GM23248 (cell line): ENCODE measurements around the gene PPP1R12A.

Experiments used
- EZH2 ChIP-seq: fragments of 200-600 bp; sonication (generic); IDR thresholded peaks from 2 replicates; pipeline ENCODE4 v1.6.1; 2018; ENCODE audit warnings: antibody characterized with exemption, mild to moderate bottlenecking; ENCODE audit not compliant: insufficient read depth, poor library complexity, severe bottlenecking
- EZH2phosphoT487 ChIP-seq: fragments of 200-600 bp; sonication (generic); IDR thresholded peaks from 2 replicates; pipeline ENCODE4 v1.6.1; 2018; ENCODE audit warnings: antibody characterized with exemption, moderate library complexity, mild to moderate bottlenecking, low read depth; ENCODE audit not compliant: insufficient read depth

DNA sequence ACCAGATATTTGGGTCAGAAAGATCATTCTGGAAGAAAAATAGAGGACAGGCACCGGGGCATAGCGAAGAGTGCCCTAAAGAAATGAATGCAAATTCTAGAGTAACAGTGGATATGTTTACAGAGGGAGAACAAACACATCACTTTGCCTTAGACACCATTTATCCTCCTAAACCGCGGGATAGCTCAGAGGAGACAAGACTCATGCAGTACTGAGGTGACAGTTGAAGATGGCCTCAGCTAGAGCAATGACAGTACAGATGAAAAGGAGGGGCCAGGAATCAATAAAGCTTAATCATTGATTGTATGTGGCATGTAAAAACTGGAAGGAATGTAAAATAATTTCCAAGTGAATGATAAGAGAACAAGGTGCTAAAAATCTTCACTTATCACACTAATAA, 10.5 kb upstream of the PPP1R12A start:
- TF ChIP-seq EZH2phosphoT487 (no peak), EZH2 (no peak)
